ENCODE results near the gene UBAP2.

- TF ChIP-seq CTCF (conservative IDR thresholded peaks at IDR 0.05) (no peak), ZFX (IDR thresholded peaks at IDR 0.05) (no peak)
These were observed 84.5 kb downstream of the UBAP2 start for GRCh38 chr9:33964086-33964768.
